ENCODE measurements around the gene TUB.

DNA sequence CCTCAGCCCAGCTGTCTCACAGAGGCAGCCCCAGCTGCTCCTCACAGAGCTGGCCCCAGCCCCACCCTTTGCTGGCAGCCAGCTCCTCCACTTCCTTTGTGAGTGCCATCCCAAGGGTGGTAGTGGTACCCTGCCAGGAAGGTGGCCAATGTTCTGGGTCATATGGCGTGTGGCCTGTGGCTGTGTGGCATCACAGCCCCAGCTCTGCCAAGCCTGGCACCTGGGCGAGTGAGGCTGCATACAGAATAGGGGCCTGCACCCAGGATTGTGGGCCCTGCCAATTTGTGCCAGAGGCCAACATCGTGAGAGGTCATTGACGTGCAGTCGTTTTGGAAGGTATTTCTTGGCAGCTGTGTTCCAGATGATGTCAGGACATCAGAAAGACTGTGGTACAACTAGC, 10.7 kb downstream of the TUB start:
- TF ChIP-seq, protein P1, sequence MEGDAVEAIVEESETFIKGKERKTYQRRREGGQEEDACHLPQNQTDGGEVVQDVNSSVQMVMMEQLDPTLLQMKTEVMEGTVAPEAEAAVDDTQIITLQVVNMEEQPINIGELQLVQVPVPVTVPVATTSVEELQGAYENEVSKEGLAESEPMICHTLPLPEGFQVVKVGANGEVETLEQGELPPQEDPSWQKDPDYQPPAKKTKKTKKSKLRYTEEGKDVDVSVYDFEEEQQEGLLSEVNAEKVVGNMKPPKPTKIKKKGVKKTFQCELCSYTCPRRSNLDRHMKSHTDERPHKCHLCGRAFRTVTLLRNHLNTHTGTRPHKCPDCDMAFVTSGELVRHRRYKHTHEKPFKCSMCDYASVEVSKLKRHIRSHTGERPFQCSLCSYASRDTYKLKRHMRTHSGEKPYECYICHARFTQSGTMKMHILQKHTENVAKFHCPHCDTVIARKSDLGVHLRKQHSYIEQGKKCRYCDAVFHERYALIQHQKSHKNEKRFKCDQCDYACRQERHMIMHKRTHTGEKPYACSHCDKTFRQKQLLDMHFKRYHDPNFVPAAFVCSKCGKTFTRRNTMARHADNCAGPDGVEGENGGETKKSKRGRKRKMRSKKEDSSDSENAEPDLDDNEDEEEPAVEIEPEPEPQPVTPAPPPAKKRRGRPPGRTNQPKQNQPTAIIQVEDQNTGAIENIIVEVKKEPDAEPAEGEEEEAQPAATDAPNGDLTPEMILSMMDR (IDR thresholded peaks at IDR 0.05) = no peak
- TF ChIP-seq POLR2AphosphoS5 (IDR thresholded peaks at IDR 0.05) (no peak), POLR2A (IDR thresholded peaks at IDR 0.05) (no peak), EP300 (IDR thresholded peaks at IDR 0.05) (no peak)

Data from suprapubic skin (tissue), 4 donors.